GM20000 (cell line): ENCODE data around the gene TUBB3.
"Not testable (repeated sequence)": the region's sequence is repeated elsewhere in the genome, so short reads cannot be mapped to it uniquely, and the experiment has no call there.

Experiments used
- DNase-seq: peaks from one replicate; pipeline ENCODE4 v3.0.0; 2012; ENCODE audit warnings: low spot score
- TF ChIP-seq, protein P1 (sequence below): IDR thresholded peaks from 2 replicates; pipeline ENCODE4 v1.5.1; 2012; ENCODE audit warnings: mild to moderate bottlenecking, control low read depth; ENCODE audit errors: extremely low read depth, missing control alignments

TUBB3 gene

DNA sequence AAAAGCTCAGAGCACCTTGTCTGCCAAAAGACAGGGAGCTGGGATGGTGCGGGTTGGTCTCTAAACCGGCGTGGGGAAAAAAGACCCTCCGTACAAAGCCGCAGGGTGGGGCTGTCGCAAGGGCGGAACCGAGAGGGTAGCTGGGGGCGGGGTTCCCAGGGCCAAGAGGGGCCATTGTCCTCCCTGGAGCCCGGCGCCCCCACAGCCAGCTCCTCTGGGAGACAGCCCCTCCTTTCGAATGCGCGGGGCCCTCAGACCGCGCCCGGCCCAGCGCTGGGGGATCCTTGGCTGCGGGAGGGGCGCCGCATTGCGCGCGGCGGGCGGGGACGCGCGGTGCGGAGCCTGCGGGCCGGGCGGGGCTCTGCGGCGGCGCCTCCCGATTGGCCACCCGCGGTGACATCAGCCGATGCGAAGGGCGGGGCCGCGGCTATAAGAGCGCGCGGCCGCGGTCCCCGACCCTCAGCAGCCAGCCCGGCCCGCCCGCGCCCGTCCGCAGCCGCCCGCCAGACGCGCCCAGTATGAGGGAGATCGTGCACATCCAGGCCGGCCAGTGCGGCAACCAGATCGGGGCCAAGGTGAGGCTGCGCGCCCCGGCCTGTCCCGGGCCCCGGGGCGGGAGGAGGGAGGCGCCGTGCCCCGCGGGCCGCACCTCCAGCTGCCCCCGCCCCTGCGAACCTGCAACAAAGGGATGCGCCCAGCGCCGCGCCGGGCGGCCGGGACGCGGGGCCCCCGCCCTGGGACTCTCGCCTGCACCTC is at the start of gene TUBB3:
Gene TUBB3 (plus strand): TSS at position 459 of the 756 bp plus-strand sequence. CDS start 60 bp downstream, at position 519.
- TF ChIP-seq, protein P1, sequence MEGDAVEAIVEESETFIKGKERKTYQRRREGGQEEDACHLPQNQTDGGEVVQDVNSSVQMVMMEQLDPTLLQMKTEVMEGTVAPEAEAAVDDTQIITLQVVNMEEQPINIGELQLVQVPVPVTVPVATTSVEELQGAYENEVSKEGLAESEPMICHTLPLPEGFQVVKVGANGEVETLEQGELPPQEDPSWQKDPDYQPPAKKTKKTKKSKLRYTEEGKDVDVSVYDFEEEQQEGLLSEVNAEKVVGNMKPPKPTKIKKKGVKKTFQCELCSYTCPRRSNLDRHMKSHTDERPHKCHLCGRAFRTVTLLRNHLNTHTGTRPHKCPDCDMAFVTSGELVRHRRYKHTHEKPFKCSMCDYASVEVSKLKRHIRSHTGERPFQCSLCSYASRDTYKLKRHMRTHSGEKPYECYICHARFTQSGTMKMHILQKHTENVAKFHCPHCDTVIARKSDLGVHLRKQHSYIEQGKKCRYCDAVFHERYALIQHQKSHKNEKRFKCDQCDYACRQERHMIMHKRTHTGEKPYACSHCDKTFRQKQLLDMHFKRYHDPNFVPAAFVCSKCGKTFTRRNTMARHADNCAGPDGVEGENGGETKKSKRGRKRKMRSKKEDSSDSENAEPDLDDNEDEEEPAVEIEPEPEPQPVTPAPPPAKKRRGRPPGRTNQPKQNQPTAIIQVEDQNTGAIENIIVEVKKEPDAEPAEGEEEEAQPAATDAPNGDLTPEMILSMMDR, result no peak
- peak; percentile 91 for DNase-seq

DNA sequence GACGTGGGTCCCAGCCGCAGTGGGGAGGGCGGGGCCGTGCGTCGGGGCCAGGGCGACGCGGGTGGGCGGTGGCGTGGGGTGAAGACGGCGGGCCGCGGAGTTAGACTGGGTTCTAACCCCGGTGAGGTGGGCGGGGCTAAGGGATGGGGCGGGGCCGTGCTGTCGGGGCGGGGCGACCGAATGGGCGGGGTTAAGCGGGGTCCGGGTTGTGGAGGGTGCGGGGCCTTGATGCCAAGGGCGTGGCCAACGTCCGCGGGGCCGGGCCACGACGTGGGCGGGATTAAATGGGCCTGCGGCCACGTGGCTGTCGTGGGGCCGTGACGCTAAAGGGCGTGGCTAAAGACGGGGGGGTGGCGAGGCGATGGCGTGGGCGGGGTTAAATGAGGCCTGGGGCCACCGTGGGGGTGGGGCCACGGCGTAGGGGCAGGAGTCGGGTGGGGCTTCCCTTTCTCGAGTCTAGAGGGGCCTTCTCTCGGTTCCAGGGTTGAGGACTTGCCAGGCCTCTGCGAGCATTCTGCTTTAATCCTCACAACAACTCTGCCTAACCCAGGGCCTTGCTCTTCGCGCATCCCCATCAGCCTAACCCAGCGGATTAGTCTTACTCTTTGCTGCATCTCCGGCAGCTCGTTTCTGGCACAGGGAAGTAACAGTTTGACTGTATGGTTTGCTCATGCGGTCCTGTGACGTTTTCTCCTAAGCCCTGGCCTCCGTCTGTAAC is 49.0 kb upstream of the TUBB3 start:
- TF ChIP-seq, protein P1, result no peak

DNA sequence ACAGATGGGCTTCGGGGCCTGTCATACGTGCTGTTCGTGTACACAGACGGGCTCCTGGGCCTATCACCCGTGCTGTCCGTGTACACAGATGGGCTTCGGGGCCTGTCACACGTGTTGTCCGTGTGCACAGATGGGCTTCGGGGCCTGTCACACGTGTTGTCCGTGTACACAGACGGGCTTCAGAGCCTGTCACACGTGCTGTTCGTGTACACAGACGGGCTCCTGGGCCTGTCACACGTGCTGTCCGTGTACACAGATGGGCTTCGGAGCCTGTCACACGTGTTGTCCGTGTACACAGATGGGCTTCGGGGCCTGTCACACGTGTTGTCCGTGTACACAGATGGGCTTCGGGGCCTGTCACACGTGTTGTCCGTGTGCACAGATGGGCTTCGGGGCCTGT is 44.0 kb upstream of the TUBB3 start:
- not testable (repeated sequence) for DNase-seq

More for the DNA sequence above, 49.0 kb upstream of the TUBB3 start:
- peak; percentile 98 for DNase-seq

DNA sequence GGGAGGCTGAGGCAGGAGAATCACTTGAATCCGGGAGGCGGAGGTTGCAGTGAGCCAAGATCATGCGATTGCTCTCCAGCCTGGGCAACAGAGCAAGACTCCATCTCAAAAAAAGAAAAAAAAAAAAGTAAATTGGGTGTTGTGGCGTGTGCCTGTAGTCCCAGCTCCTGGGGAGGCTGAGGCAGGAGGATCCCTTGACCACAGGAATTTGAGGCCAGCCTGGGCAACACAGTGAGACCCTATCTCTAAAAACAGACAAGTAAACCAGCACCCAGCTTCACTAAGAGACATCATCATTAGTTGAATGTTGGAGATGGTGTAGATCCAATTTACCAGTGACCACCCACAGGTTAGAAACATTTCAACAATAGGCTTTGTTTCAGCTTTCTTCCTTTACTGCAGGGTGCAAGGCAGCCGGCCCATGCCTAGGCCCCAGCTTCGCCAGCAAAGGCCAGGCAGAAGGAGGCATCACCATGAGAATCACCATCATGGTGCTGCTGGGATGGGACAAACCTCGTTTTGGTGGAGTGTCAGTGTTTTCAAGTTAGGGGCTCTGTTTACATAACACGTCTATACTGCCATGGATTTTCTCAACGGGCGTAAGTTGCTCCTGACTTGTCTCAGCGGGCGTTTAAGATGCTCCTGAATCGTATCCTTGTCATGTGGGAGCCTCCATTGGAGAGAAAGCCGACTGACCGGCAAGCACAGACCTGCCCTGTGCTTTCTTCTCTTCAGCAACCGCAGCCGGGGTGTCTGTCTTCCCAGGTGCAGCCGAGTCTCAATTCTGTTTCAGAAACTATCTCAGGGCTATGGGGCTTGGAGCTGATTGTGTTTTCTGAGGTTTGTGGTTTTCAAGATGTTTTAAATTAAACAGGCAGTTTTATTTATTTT is 42.4 kb upstream of the TUBB3 start:
- no peak for DNase-seq
- TF ChIP-seq, protein P1, result no peak

DNA sequence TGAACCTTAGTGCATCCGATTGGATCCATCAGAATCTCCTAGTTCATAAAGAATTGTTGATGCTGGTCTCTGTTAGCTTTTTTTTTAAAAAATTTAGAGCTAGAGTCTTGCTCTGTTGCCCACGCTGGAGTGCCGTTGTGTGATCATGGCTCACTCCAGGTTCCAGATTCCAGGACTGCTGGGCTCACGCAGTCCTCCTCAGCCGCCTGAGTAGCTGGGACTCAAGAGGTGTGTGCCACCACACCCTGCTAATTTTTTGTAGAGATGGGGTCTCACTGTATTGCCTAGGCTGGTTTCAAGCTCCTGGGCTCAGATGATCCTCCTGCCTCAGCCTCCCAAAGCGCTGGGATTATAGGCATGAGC is 41.8 kb upstream of the TUBB3 start:
- no peak for DNase-seq
- TF ChIP-seq, protein P1, result no peak

DNA sequence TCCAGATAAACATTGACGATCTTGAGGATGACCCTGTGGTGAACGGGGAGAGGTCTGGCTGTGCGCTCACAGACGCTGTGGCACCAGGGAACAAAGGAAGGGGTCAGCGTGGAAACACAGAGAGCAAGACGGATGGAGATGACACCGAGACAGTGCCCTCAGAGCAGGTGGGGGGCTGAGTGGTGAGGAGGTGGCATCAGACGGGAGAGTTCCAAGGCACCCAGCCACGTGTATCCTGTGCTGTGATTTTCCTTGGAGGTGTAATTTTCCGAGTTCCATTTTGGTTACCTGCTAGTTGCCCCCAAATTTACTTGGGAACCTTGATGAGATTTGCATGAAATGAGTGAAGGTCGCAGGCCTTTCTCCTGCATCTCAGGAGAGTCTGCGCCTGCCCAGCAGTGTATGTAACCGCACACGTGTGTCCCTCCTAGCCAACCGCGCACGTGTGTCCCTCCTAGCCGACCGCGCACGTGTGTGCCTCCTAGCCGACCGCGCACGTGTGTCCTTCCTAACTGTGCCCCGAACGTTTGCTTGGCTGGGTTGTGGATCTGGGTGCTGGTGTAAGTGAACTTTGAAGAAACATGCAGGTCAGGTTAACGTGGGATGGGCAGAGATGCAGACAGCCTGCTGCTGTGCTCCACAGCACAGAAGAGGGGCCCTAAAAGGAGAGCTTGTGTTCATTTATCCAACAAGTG is 39.6 kb upstream of the TUBB3 start:
- TF ChIP-seq, protein P1, result no peak
- DNase-seq, result peak; percentile 7

DNA sequence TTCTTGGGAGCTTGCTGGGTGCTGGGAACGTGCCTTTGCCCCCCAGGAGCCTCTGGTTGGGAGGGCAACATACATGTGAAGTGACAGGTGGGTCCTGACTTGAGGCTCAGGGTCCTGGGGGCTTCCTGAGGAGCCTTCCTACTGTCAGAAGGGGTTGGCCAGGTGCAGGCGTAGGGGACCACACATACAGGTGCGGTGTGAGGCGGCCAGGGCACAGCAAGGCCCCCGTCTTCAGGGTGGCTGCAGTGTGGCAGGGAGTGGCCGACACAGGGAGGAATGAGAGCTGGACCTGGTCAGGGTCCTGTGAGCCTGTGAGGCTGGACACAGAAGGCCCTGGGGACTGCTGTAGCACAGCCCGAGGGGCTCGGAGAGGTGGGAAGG is 39.1 kb upstream of the TUBB3 start:
- no peak for DNase-seq
- TF ChIP-seq, protein P1, result no peak
